Tibial artery (tissue), 4 donors: ENCODE measurements around the gene N4BP3.
A peak's percentile ranks its signal among the peaks of the same experiment; 100 is the strongest.

Source experiments
- DNase-seq, 2 donors: peaks; one replicate each; pipeline ENCODE4 v3.0.0-alpha.2; 2019
- H3K27ac ChIP-seq, 2 donors: fragments of 200-600 bp; sonication (generic) in 1 of 2; 1 replicate in 1 of 2; 2 replicates in 1 of 2; pipeline ENCODE4 v1.5.1; 2018 to 2019; ENCODE audit warnings: mild to moderate bottlenecking in 1 of 2
- H3K27me3 ChIP-seq, 2 donors: fragments of 200-600 bp; sonication (generic) in 1 of 2; one replicate each; pipeline versions ENCODE4 v1.5.1 to v1.6.0; 2016 to 2019
- H3K36me3 ChIP-seq, 3 donors: fragments of 200-600 bp; sonication (generic) in 2 of 3; one replicate each; pipeline ENCODE4 v1.5.1; 2016 to 2019; ENCODE audit warnings: mild to moderate bottlenecking in 2 of 3
- H3K4me1 ChIP-seq, 4 donors: fragments of 200-600 bp; sonication (generic) in 2 of 4; 1 replicate in 3 of 4; 2 replicates in 1 of 4; pipeline ENCODE4 v1.5.1; 2016 to 2019
- H3K4me3 ChIP-seq, 2 donors: fragments of 200-600 bp; sonication (generic) in 1 of 2; 1 replicate in 1 of 2; 2 replicates in 1 of 2; pipeline ENCODE4 v1.5.1; 2018 to 2019; ENCODE audit warnings: mild to moderate bottlenecking in 2 of 2
- H3K9me3 ChIP-seq, 3 donors: fragments of 200-600 bp; sonication (generic) in 1 of 3; one replicate each; pipeline ENCODE4 v1.5.1; 2016 to 2019
- CTCF ChIP-seq, 2 experiments: fragments of 200-600 bp in 1 of 2; fragments of 450-650 bp in 1 of 2; IDR thresholded peaks; one replicate each; pipeline ENCODE4 v1.5.1; 2017 to 2019; ENCODE audit warnings: antibody characterized with exemption in 2 of 2, mild to moderate bottlenecking in 1 of 2, moderate library complexity in 1 of 2
- intact Hi-C: fragments of 100-400 bp; cut with DNase I; formaldehyde crosslinking; loops from one replicate; pipeline ENCODE4 v1.15.0; 2023; ENCODE audit warnings: low total_unique reads

N4BP3 gene

GRCh38 chr5:178110511-178110910, 2.8 kb upstream of the N4BP3 start:
- no peaks in the 10 kb centered on the region for H3K36me3 ChIP-seq
- H3K27ac ChIP-seq, result no peak overlapping the region
- peaks cover 0 to 57% of the 10 kb centered on the region in 2 donors for H3K27me3 ChIP-seq
- no peak overlapping the region for H3K4me3 ChIP-seq
- TF ChIP-seq CTCF (IDR thresholded peaks at IDR 0.05), result no peak
- intact Hi-C loops, result no loop called here
- no peaks in the 10 kb centered on the region for H3K9me3 ChIP-seq
- DNase-seq, result no peak
- peaks cover 0 to 41% (median 13%) of the 10 kb centered on the region in 4 donors for H3K4me1 ChIP-seq

GRCh38 chr5:178111925-178112324, 1.4 kb upstream of the N4BP3 start:
- Histone ChIP-seq H3K27ac (no peak overlapping the region), H3K4me1 (peaks cover 0 to 46% (median 13%) of the 10 kb centered on the region in 4 donors), H3K27me3 (peaks cover 0 to 66% of the 10 kb centered on the region in 2 donors), H3K9me3 (no peaks in the 10 kb centered on the region), H3K4me3 (no peak overlapping the region), H3K36me3 (no peaks in the 10 kb centered on the region)
- DNase-seq, result no peak
- intact Hi-C loops, result no loop called here
- no peak for TF ChIP-seq CTCF (IDR thresholded peaks at IDR 0.05)

GRCh38 chr5:178112545-178112944, 787 bp upstream of the N4BP3 start:
- Histone ChIP-seq H3K9me3 (no peaks in the 10 kb centered on the region), H3K4me3 (no peak overlapping the region), H3K36me3 (no peaks in the 10 kb centered on the region), H3K4me1 (peaks cover 0 to 44% (median 13%) of the 10 kb centered on the region in 4 donors), H3K27me3 (peaks cover 0 to 67% of the 10 kb centered on the region in 2 donors), H3K27ac (no peak overlapping the region)
- no peak for DNase-seq
- intact Hi-C loops, result no loop called here
- TF ChIP-seq CTCF (IDR thresholded peaks at IDR 0.05), result no peak

GRCh38 chr5:178113841-178114324, 551 bp downstream of the N4BP3 start:
- DNase-seq, result no peak
- Histone ChIP-seq H3K4me1 (peaks cover 0 to 32% (median 13%) of the 10 kb centered on the region in 4 donors), H3K4me3 (peak overlapping the region; percentile 34 to 43), H3K27ac (no peak overlapping the region), H3K36me3 (no peaks in the 10 kb centered on the region), H3K9me3 (no peaks in the 10 kb centered on the region), H3K27me3 (peaks cover 0 to 79% of the 10 kb centered on the region in 2 donors)
- intact Hi-C loops, result no loop called here
- no peak for TF ChIP-seq CTCF (IDR thresholded peaks at IDR 0.05)

GRCh38 chr5:178114325-178115135, 1.2 kb downstream of the N4BP3 start:
- Histone ChIP-seq H3K27ac (no peak overlapping the region), H3K27me3 (peaks cover 0 to 85% of the 10 kb centered on the region in 2 donors), H3K4me3 (peak overlapping the region in 1 of 2 donors; percentile 43), H3K36me3 (no peaks in the 10 kb centered on the region), H3K9me3 (no peaks in the 10 kb centered on the region), H3K4me1 (peaks cover 0 to 28% (median 13%) of the 10 kb centered on the region in 4 donors)
- no peak for TF ChIP-seq CTCF (IDR thresholded peaks at IDR 0.05)
- no peak for DNase-seq
- intact Hi-C loops, result no loop called here
